CD8-positive, alpha-beta memory T cell (primary cell): Measurements from ENCODE around the gene GPRC6A. TPM values are rescaled to one million over a fixed set of nuclear protein-coding genes. Genes with fewer than 3 reads are reported as not detected.

Experiments used
- CTCF ChIA-PET: fragments of 350-600 bp; sonication (Branson Sonifier 250); formaldehyde crosslinking; loops from one replicate; lab custom pipeline; 2021; ENCODE audit warnings: antibody characterized with exemption; lab: Charles Lee
- POLR2A ChIA-PET: fragments of 350-600 bp; sonication (Branson Sonifier 250); formaldehyde crosslinking; loops from one replicate; lab custom pipeline; 2021; ENCODE audit warnings: antibody characterized with exemption; lab: Charles Lee
- DNase-seq, 5 donors: peaks; one replicate each; pipeline versions ENCODE4 v3.0.0 to v3.0.0-alpha.2; 2020 to 2022; ENCODE audit warnings: mixed read lengths in 1 of 5
- H3K27ac ChIP-seq: one replicate; pipeline ENCODE4 v1.7.0; 2013; ENCODE audit warnings: low read depth, mild to moderate bottlenecking, low read length, moderate library complexity
- H3K27me3 ChIP-seq: 2 replicates; pipeline ENCODE4 v1.7.0; 2013; ENCODE audit warnings: low read length, mild to moderate bottlenecking; ENCODE audit not compliant: insufficient read depth, poor library complexity, severe bottlenecking
- H3K36me3 ChIP-seq: 2 replicates; pipeline ENCODE4 v1.7.0; 2013; ENCODE audit warnings: mild to moderate bottlenecking, low read length, moderate library complexity; ENCODE audit not compliant: insufficient read depth
- H3K4me1 ChIP-seq: 2 replicates; pipeline ENCODE4 v1.7.0; 2013; ENCODE audit warnings: mild to moderate bottlenecking, low read length, moderate library complexity; ENCODE audit not compliant: insufficient read depth
- H3K4me3 ChIP-seq: 2 replicates; pipeline ENCODE4 v1.7.0; 2013; ENCODE audit warnings: mild to moderate bottlenecking, low read length
- H3K9me3 ChIP-seq: 2 replicates; pipeline ENCODE4 v1.7.0; 2013; ENCODE audit warnings: mild to moderate bottlenecking, low read length
- H3K27ac Mint-ChIP-seq, 8 donors: one replicate each; pipeline ENCODE4 v1.8.0; 2020 to 2021; ENCODE audit warnings: mixed read lengths in 8 of 8, mild to moderate bottlenecking in 6 of 8, inconsistent platforms in 3 of 8, moderate library complexity in 3 of 8
- H3K27me3 Mint-ChIP-seq, 2 donors: one replicate each; pipeline ENCODE4 v1.8.0; 2020 to 2021; ENCODE audit warnings: mixed read lengths in 2 of 2, mild to moderate bottlenecking in 1 of 2, moderate library complexity in 1 of 2
- H3K36me3 Mint-ChIP-seq, 3 donors: one replicate each; pipeline ENCODE4 v1.8.0; 2020 to 2021; ENCODE audit warnings: mixed read lengths in 3 of 3, inconsistent platforms in 1 of 3, mild to moderate bottlenecking in 1 of 3
- H3K4me1 Mint-ChIP-seq, 3 donors: one replicate each; pipeline ENCODE4 v1.8.0; 2020 to 2021; ENCODE audit warnings: mixed read lengths in 3 of 3, inconsistent platforms in 1 of 3, mild to moderate bottlenecking in 1 of 3
- H3K4me3 Mint-ChIP-seq, 7 donors: one replicate each; pipeline ENCODE4 v1.8.0; 2020 to 2021; ENCODE audit warnings: mixed read lengths in 7 of 7, mild to moderate bottlenecking in 6 of 7, moderate library complexity in 4 of 7, inconsistent platforms in 2 of 7
- H3K9me3 Mint-ChIP-seq, 5 donors: one replicate each; pipeline ENCODE4 v1.8.0; 2020 to 2022; ENCODE audit warnings: mixed read lengths in 5 of 5, mild to moderate bottlenecking in 3 of 5, moderate library complexity in 2 of 5, inconsistent platforms in 1 of 5
- polyA plus RNA-seq: library from polyadenylated mRNA; unstranded; fragments of 300-500 nt; fragmentation: Illumina TruSeq; gene quantifications from one replicate; pipeline ENCODE4 v1.2.3, GENCODE V29; 2021
- total RNA-seq, 2 experiments: library from RNA; stranded (reverse); gene quantifications; one replicate each; pipeline ENCODE4 v1.2.3, GENCODE V29; 2021

Gene GPRC6A, protein sequence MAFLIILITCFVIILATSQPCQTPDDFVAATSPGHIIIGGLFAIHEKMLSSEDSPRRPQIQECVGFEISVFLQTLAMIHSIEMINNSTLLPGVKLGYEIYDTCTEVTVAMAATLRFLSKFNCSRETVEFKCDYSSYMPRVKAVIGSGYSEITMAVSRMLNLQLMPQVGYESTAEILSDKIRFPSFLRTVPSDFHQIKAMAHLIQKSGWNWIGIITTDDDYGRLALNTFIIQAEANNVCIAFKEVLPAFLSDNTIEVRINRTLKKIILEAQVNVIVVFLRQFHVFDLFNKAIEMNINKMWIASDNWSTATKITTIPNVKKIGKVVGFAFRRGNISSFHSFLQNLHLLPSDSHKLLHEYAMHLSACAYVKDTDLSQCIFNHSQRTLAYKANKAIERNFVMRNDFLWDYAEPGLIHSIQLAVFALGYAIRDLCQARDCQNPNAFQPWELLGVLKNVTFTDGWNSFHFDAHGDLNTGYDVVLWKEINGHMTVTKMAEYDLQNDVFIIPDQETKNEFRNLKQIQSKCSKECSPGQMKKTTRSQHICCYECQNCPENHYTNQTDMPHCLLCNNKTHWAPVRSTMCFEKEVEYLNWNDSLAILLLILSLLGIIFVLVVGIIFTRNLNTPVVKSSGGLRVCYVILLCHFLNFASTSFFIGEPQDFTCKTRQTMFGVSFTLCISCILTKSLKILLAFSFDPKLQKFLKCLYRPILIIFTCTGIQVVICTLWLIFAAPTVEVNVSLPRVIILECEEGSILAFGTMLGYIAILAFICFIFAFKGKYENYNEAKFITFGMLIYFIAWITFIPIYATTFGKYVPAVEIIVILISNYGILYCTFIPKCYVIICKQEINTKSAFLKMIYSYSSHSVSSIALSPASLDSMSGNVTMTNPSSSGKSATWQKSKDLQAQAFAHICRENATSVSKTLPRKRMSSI
- total RNA-seq (not detected), polyA plus RNA-seq (not detected)

GRCh38 chr6:116828983-116829382 is at the start of gene GPRC6A:
Gene GPRC6A (minus strand): TSS chr6:116829083. CDS start chr6:116829013, 70 bp downstream.
- Histone ChIP-seq H3K9me3 (no peaks in the 10 kb centered on the region), H3K36me3 (no peaks in the 10 kb centered on the region), H3K4me3 (no peak within 1 kb of the TSS), H3K27me3 (no peaks in the 10 kb centered on the region), H3K4me1 (no peaks in the 10 kb centered on the region), H3K27ac (no peak within 1 kb of the TSS)
- peaks cover under 1 to 10% (median under 1%) of the 10 kb centered on the region in 5 donors for H3K9me3 Mint-ChIP-seq
- CTCF ChIA-PET: no interaction called here
- no peak within 1 kb of the TSS for H3K4me3 Mint-ChIP-seq
- H3K4me1 Mint-ChIP-seq: no peaks in the 10 kb centered on the region
- no peak within 1 kb of the TSS for H3K27ac Mint-ChIP-seq
- H3K27me3 Mint-ChIP-seq: no peaks in the 10 kb centered on the region
- POLR2A ChIA-PET: no interaction called here
- no peaks in the 10 kb centered on the region for H3K36me3 Mint-ChIP-seq
- no peak for DNase-seq

- CTCF ChIA-PET: no interaction called here
- Histone ChIP-seq H3K27me3 (peaks cover 10% of the 10 kb centered on the region), H3K36me3 (no peaks in the 10 kb centered on the region), H3K4me1 (no peaks in the 10 kb centered on the region), H3K27ac (no peak overlapping the region), H3K4me3 (no peak overlapping the region), H3K9me3 (no peaks in the 10 kb centered on the region)
- Mint-ChIP-seq H3K36me3 (peaks cover 0 to 4% (median 0%) of the 10 kb centered on the region in 3 donors), H3K27ac (no peak overlapping the region), H3K4me1 (peaks cover 7 to 16% (median 7%) of the 10 kb centered on the region in 3 donors), H3K4me3 (no peak overlapping the region), H3K27me3 (peaks cover 20 to 35% of the 10 kb centered on the region in 2 donors), H3K9me3 (peaks cover 0 to 6% (median 5%) of the 10 kb centered on the region in 5 donors)
- POLR2A ChIA-PET: no interaction called here
- no peak for DNase-seq
Observed at GRCh38 chr6:116877743-116878142, 48.9 kb upstream of the GPRC6A start.

GRCh38 chr6:116876635-116877611 is 48.0 kb upstream of the GPRC6A start, which contains the start of gene RFX6:
Gene RFX6 (plus strand): TSS chr6:116877242. CDS start chr6:116877276, 34 bp downstream.
- Mint-ChIP-seq H3K9me3 (peaks cover 0 to 6% (median 5%) of the 10 kb centered on the region in 5 donors), H3K4me1 (peaks cover 7 to 16% (median 7%) of the 10 kb centered on the region in 3 donors), H3K27me3 (peaks cover 20 to 35% of the 10 kb centered on the region in 2 donors), H3K27ac (no peak within 1 kb of the TSS), H3K4me3 (peak within 1 kb of the TSS in 3 of 7 donors; percentile 43 to 72 (median 68)), H3K36me3 (peaks cover 0 to 4% (median 0%) of the 10 kb centered on the region in 3 donors)
- H3K36me3 ChIP-seq: no peaks in the 10 kb centered on the region
- no peak within 1 kb of the TSS for H3K27ac ChIP-seq
- H3K9me3 ChIP-seq: no peaks in the 10 kb centered on the region
- no peak within 1 kb of the TSS for H3K4me3 ChIP-seq
- H3K27me3 ChIP-seq: peaks cover 10% of the 10 kb centered on the region
- ChIA-PET CTCF (no interaction called here), POLR2A (no interaction called here)
- no peak for DNase-seq
- H3K4me1 ChIP-seq: no peaks in the 10 kb centered on the region

GRCh38 chr6:116876107-116876506 is 47.2 kb upstream of the GPRC6A start:
- Mint-ChIP-seq H3K9me3 (peaks cover 0 to 6% (median 5%) of the 10 kb centered on the region in 5 donors), H3K27me3 (peaks cover 22 to 35% of the 10 kb centered on the region in 2 donors), H3K36me3 (peaks cover 0 to 4% (median 0%) of the 10 kb centered on the region in 3 donors), H3K4me1 (peaks cover 7 to 16% (median 7%) of the 10 kb centered on the region in 3 donors), H3K4me3 (peak overlapping the region in 2 of 7 donors; percentile 38 to 43), H3K27ac (no peak overlapping the region)
- Histone ChIP-seq H3K9me3 (no peaks in the 10 kb centered on the region), H3K36me3 (no peaks in the 10 kb centered on the region), H3K27ac (no peak overlapping the region), H3K4me3 (no peak overlapping the region), H3K27me3 (peaks cover 10% of the 10 kb centered on the region), H3K4me1 (no peaks in the 10 kb centered on the region)
- POLR2A ChIA-PET: no interaction called here
- no peak for DNase-seq
- CTCF ChIA-PET: no interaction called here

- Mint-ChIP-seq H3K4me1 (peaks cover 7 to 16% (median 7%) of the 10 kb centered on the region in 3 donors), H3K27me3 (peaks cover 22 to 28% of the 10 kb centered on the region in 2 donors), H3K4me3 (no peak overlapping the region), H3K36me3 (peaks cover 0 to 4% (median 0%) of the 10 kb centered on the region in 3 donors), H3K27ac (no peak overlapping the region), H3K9me3 (peaks cover 0 to 9% (median 5%) of the 10 kb centered on the region in 5 donors)
- ChIA-PET CTCF (no interaction called here), POLR2A (no interaction called here)
- Histone ChIP-seq H3K27ac (no peak overlapping the region), H3K27me3 (peaks cover 10% of the 10 kb centered on the region), H3K4me1 (no peaks in the 10 kb centered on the region), H3K9me3 (no peaks in the 10 kb centered on the region), H3K4me3 (no peak overlapping the region), H3K36me3 (no peaks in the 10 kb centered on the region)
- no peak for DNase-seq
Observed at GRCh38 chr6:116872771-116873170, 43.9 kb upstream of the GPRC6A start.

DNA sequence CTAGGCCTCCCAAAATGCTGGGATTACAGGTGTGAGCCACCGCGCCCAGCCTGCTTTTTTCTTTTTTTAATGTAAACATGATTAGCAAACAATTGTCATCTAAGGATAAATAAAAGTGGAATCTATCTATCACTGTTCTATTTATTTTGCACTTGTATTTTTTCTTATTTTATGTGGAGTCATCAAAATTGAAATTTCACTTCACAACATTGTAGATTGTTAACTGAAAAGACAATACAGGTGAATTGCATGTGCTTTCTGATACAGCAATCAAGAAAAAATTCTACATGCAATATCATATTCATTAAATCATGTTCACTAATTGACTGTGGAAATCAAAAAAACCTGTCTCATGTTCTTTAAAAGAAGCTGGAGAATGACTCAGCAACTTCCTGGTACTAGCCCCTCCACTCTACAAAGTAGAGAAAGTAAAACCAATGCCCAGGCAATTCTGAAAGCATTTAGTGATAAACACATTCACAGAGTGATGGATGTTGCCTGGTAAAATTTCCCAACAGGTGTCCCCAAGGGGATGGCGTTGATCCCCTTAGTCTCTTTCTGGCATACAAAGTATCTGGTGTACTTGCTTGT is 37.5 kb upstream of the GPRC6A start:
- Mint-ChIP-seq H3K9me3 (peaks cover 0 to 3% (median 0%) of the 10 kb centered on the region in 5 donors), H3K4me1 (no peaks in the 10 kb centered on the region), H3K27me3 (peaks cover 0 to under 1% of the 10 kb centered on the region in 2 donors), H3K36me3 (no peaks in the 10 kb centered on the region), H3K4me3 (no peak overlapping the region), H3K27ac (no peak overlapping the region)
- no peaks in the 10 kb centered on the region for H3K36me3 ChIP-seq
- no peak overlapping the region for H3K27ac ChIP-seq
- no peaks in the 10 kb centered on the region for H3K4me1 ChIP-seq
- no peaks in the 10 kb centered on the region for H3K27me3 ChIP-seq
- DNase-seq: no peak
- H3K4me3 ChIP-seq: no peak overlapping the region
- H3K9me3 ChIP-seq: no peaks in the 10 kb centered on the region
- POLR2A ChIA-PET: no interaction called here
- CTCF ChIA-PET: no interaction called here

GRCh38 chr6:116859264-116859663 is 30.4 kb upstream of the GPRC6A start:
- no peaks in the 10 kb centered on the region for H3K4me1 Mint-ChIP-seq
- no peaks in the 10 kb centered on the region for H3K4me1 ChIP-seq
- no peak overlapping the region for H3K4me3 Mint-ChIP-seq
- H3K9me3 ChIP-seq: no peaks in the 10 kb centered on the region
- H3K36me3 Mint-ChIP-seq: no peaks in the 10 kb centered on the region
- CTCF ChIA-PET: no interaction called here
- no peak overlapping the region for H3K27ac Mint-ChIP-seq
- H3K27me3 ChIP-seq: no peaks in the 10 kb centered on the region
- H3K9me3 Mint-ChIP-seq: peaks cover 4 to 24% (median 15%) of the 10 kb centered on the region in 5 donors
- no peak overlapping the region for H3K27ac ChIP-seq
- POLR2A ChIA-PET: no interaction called here
- no peak overlapping the region for H3K4me3 ChIP-seq
- H3K36me3 ChIP-seq: no peaks in the 10 kb centered on the region
- H3K27me3 Mint-ChIP-seq: no peaks in the 10 kb centered on the region
- no peak for DNase-seq
